Panc1 (cell line): ENCODE results near the gene SLAMF7. TPM values are rescaled to one million over a fixed set of nuclear protein-coding genes. Genes with fewer than 3 reads are reported as not detected.

ENCODE experiments used
- ATAC-seq: fragments of 200-7000 bp; cut with Tn5 transposase; 2 replicates; pipeline ENCODE4 v1.9.1; 2020; ENCODE audit warnings: mild to moderate bottlenecking, moderate library complexity
- BruUV-seq: library from RNA; stranded (reverse); fragments of 400-500 nt; replicated peaks from 2 replicates; lab custom pipeline; 2021; lab: Mats Ljungman, UMichigan
- CTCF ChIA-PET: fragments of 300-600 bp; sonication (Branson Sonifier 250); formaldehyde crosslinking; loops from one replicate; lab custom pipeline; 2022; ENCODE audit warnings: antibody characterized with exemption; lab: Charles Lee
- POLR2A ChIA-PET: fragments of 300-600 bp; sonication (Branson Sonifier 250); formaldehyde crosslinking; loops from one replicate; lab custom pipeline; 2022; ENCODE audit warnings: antibody characterized with exemption; lab: Charles Lee
- DNase-seq: peaks from one replicate; pipeline ENCODE4 v3.0.0-alpha.2; 2010; ENCODE audit warnings: low read depth, low spot score
- H3K27ac ChIP-seq: 2 replicates; pipeline ENCODE4 v1.5.1; 2011; ENCODE audit warnings: mild to moderate bottlenecking, low read length, inconsistent platforms
- H3K27me3 ChIP-seq: fragments of 200-500 bp; sonication (Bioruptor generic); 2 replicates; pipeline ENCODE4 v1.6.0; 2014; ENCODE audit warnings: low read length, inconsistent platforms; ENCODE audit not compliant: control insufficient read depth, insufficient read depth
- H3K36me3 ChIP-seq: fragments of 200-500 bp; sonication (Bioruptor generic); 2 replicates; pipeline ENCODE4 v1.5.1; 2014; ENCODE audit warnings: inconsistent platforms, mild to moderate bottlenecking, low read length, moderate library complexity; ENCODE audit not compliant: control insufficient read depth, insufficient read depth
- H3K4me1 ChIP-seq: 2 replicates; pipeline ENCODE4 v1.5.1; 2011; ENCODE audit warnings: inconsistent platforms, mild to moderate bottlenecking, low read length, moderate library complexity; ENCODE audit not compliant: control insufficient read depth, insufficient read depth
- H3K4me3 ChIP-seq, 2 experiments: 2 replicates each; pipeline ENCODE4 v1.5.1; 2011 to 2012; ENCODE audit warnings: low read depth in 2 of 2, low read length in 2 of 2, mild to moderate bottlenecking in 2 of 2, inconsistent platforms in 1 of 2, moderate library complexity in 1 of 2
- H3K9me3 ChIP-seq: fragments of 200-500 bp; sonication (Bioruptor generic); 2 replicates; pipeline ENCODE4 v1.5.1; 2014; ENCODE audit warnings: low read depth, mild to moderate bottlenecking, inconsistent platforms, low read length, moderate library complexity; ENCODE audit not compliant: control insufficient read depth, insufficient read depth
- CTCF ChIP-seq: fragments of 450-650 bp; IDR thresholded peaks from 2 replicates; pipeline ENCODE4 v1.5.1; 2017; ENCODE audit warnings: mild to moderate bottlenecking
- POLR2AphosphoS5 ChIP-seq: IDR thresholded peaks from 2 replicates; pipeline ENCODE4 v1.6.1; 2012; ENCODE audit warnings: mild to moderate bottlenecking, low read depth, low read length, moderate library complexity
- REST ChIP-seq, 2 experiments: IDR thresholded peaks; 2 replicates each; pipeline ENCODE4 v1.6.1; 2011 to 2012; ENCODE audit warnings: low read depth in 2 of 2, control low read depth in 1 of 2, low read length in 1 of 2, mild to moderate bottlenecking in 1 of 2, moderate library complexity in 1 of 2; ENCODE audit not compliant: insufficient read depth in 1 of 2
- SIN3A ChIP-seq: IDR thresholded peaks from 2 replicates; pipeline ENCODE4 v1.6.1; 2012; ENCODE audit warnings: low read depth, mild to moderate bottlenecking, low read length, moderate library complexity, borderline replicate concordance; ENCODE audit not compliant: insufficient read depth
- TCF7L2 ChIP-seq: IDR thresholded peaks from 2 replicates; pipeline ENCODE4 v1.6.1; 2011; ENCODE audit warnings: mild to moderate bottlenecking, low read depth, low read length, inconsistent platforms
- in situ Hi-C: cut with HindIII; loops from 2 replicates; pipeline ENCODE4 v1.10.0; 2016; ENCODE audit warnings: low sequenced_read_pairs, low pct_unique_long_range_greater_than_20kb
- intact Hi-C: fragments of 100-400 bp; cut with micrococcal nuclease; formaldehyde crosslinking; loops from one replicate; pipeline ENCODE4 v1.10.0; 2022; ENCODE audit not compliant: unreplicated experiment
- total RNA-seq: library from RNA; stranded (reverse); gene quantifications from one replicate; pipeline ENCODE4 v1.2.1, GENCODE V29; 2021; ENCODE audit not compliant: unreplicated experiment

SLAMF7 gene
- total RNA-seq, 1 experiment from 2014 or later, result 0.21 TPM

DNA sequence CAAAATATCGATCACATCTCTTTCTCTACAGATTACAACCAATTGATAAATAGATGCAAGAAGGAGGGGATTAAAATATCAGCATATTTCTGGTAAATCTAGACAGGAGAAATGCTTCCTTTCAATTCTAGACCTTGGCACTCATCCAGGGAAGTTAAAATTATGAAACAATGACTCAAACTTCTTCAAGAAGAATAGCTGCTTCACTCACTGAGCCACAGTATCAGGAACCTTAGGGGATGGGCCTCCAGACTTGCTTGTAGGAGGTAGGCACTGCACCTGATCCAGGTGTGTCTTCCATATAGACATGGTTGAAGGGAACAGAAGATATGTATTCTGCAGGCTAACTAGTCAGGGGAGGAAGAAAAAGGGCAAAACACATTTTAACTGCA is 9.8 kb downstream of the SLAMF7 start:
- no peak for TF ChIP-seq POLR2AphosphoS5
- no peak for TF ChIP-seq CTCF
- TF ChIP-seq TCF7L2, result no peak
- no peak for TF ChIP-seq SIN3A
- TF ChIP-seq REST (IDR thresholded peaks at IDR 0.05; ENCODE audit: insufficient read depth in 1 of 2, low read depth in 2 of 2, low read length in 1 of 2), result no peak
- CTCF ChIA-PET, result no interaction called here

GRCh38 chr1:160750608-160751007 is 11.6 kb downstream of the SLAMF7 start:
- CTCF ChIA-PET, result no interaction called here
- no peak overlapping the region for H3K27ac ChIP-seq
- H3K4me3 ChIP-seq, result no peak overlapping the region
- no peak for ATAC-seq
- intact Hi-C loops, result no loop called here
- no TSS peak for BruUV-seq
- peaks cover 16% of the 10 kb centered on the region for H3K27me3 ChIP-seq
- H3K36me3 ChIP-seq, result no peaks in the 10 kb centered on the region
- POLR2A ChIA-PET, result no interaction called here
- H3K4me1 ChIP-seq, result no peaks in the 10 kb centered on the region
- in situ Hi-C loops, result no loop called here
- TF ChIP-seq POLR2AphosphoS5, result no peak
- TF ChIP-seq REST (IDR thresholded peaks at IDR 0.05; ENCODE audit: insufficient read depth in 1 of 2, low read depth in 2 of 2, low read length in 1 of 2), result no peak
- TF ChIP-seq TCF7L2, result no peak
- TF ChIP-seq CTCF, result no peak
- TF ChIP-seq SIN3A, result no peak
- H3K9me3 ChIP-seq, result no peaks in the 10 kb centered on the region
- no peak for DNase-seq

More for the DNA sequence above, 9.8 kb downstream of the SLAMF7 start:
- H3K36me3 ChIP-seq, result no peaks in the 10 kb centered on the region
- DNase-seq (no peak), ATAC-seq (no peak)
- intact Hi-C loops, result no loop called here
- in situ Hi-C loops, result no loop called here
- no peak overlapping the region for H3K27ac ChIP-seq
- peaks cover 18% of the 10 kb centered on the region for H3K27me3 ChIP-seq
- no peak overlapping the region for H3K4me3 ChIP-seq
- POLR2A ChIA-PET, result no interaction called here
- no peaks in the 10 kb centered on the region for H3K4me1 ChIP-seq
- no TSS peak for BruUV-seq
- no peaks in the 10 kb centered on the region for H3K9me3 ChIP-seq
